ENCODE results near the gene MYCN.
"Not testable (repeated sequence)": the region's sequence is repeated elsewhere in the genome, so short reads cannot be mapped to it uniquely, and the experiment has no call there.

The MYCN gene

DNA sequence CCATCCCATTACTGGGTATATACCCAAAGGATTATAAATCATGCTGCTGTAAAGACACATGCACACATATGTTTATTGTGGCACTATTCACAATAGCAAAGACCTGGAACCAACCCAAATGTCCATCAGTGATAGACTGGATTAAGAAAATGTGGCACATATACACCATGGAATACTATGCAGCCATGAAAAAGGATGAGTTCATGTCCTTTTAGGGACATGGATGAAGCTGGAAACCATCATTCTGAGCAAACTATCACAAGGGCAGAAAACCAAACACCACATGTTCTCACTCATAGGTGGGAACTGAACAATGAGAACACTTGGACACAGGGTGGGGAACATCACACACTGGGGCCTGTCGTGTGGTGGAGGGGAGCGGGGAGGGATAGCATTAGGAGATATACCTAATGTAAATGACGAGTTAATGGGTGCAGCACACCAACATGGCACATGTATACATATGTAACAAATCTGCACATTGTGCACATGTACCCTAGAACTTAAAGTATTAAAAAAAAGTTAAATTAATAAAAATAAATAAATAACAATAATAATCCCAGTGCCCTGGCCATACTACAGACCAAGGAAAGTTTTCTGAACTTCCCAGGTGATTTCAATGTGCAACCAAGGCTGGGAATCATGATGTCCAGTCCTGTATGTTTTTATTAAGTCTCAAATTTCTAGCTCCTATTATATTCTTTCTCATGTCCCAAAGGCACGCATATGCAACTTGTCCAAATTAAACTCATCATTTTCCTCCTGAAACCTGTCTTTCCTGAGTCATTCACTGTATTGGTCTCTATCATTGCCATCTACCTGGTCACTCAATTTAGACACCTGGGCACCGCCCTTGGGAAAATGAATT, 23.0 kb downstream of the MYCN start:
- not testable (repeated sequence) for DNase-seq

DNA sequence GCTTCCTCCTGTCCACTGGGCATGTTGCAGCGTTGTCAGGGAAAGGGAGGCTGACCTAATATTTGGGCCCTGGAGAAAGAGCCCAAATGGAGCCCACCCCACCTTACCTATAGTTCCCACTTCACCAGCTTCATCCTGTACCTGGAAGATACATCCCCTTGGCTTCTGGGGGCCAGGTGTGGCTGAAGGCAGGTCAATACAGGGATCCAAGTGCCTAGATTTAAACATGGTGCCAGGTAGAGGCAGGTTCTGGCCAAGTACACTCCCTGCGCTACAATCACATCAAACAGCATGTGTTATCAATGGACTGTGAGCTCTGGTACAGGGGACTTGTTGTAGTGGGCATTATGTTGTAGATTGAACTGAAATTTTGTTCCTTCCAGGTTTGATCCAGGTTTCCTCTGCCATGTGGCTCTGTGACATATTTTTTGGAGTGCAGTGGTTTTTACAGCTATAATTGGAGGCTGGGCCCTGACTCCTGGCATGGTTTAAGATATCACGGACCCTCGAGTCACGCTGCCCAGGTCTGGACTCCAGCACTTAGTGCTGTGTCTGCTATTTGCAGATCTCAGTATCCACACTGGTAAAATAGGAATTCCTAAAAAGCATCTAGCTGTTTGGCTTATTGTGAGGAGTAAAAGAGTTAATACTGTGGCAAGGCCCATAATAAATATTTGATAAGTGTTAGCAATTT, 23.8 kb downstream of the MYCN start:
- DNase-seq: no peak

GRCh38 chr2:15964936-15965563, 24.7 kb downstream of the MYCN start:
- no peak for DNase-seq

- peak; percentile 41 for DNase-seq
These were observed 25.2 kb downstream of the MYCN start for GRCh38 chr2:15965564-15966019.

DNA sequence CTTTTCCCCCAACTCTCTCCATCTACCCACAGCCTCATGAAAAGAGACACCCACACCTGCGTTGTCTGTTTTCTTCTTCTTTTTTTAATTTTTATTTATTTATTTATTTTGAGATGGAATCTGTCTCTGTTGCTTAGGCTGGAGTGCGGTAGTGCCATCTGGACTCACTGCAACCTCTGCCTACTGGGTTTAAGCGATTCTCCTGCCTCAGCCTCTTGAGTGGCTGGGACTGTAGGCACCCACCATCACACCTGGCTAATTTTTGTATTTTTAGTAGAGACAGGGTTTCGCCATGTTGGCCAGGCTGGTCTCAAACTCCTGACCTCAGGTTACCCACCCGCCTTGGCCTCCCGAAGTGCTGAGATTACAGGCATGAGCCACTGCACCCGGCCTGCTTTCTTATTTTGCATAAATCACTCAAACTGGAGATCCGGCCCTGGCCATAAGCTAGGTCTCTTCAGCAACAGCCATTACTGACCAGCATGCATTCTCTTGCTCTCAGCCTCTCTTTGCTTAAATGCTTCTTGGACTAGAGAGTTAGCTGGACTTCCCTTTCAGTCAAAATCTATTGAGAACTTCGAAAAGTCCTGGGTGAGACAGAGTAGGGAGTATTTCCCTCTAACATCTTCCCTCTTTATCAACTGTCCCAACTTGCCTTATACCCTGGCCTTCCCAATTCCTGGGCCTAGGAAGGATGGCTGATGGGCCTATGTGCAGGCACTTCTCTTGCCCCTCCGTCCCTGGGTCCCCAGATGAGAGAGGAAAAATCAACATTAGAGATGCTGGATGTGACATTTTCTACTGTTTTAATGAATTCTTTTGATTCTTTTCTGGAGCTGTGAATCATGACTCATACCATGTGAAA, 27.3 kb downstream of the MYCN start:
- no peak for DNase-seq

DNA sequence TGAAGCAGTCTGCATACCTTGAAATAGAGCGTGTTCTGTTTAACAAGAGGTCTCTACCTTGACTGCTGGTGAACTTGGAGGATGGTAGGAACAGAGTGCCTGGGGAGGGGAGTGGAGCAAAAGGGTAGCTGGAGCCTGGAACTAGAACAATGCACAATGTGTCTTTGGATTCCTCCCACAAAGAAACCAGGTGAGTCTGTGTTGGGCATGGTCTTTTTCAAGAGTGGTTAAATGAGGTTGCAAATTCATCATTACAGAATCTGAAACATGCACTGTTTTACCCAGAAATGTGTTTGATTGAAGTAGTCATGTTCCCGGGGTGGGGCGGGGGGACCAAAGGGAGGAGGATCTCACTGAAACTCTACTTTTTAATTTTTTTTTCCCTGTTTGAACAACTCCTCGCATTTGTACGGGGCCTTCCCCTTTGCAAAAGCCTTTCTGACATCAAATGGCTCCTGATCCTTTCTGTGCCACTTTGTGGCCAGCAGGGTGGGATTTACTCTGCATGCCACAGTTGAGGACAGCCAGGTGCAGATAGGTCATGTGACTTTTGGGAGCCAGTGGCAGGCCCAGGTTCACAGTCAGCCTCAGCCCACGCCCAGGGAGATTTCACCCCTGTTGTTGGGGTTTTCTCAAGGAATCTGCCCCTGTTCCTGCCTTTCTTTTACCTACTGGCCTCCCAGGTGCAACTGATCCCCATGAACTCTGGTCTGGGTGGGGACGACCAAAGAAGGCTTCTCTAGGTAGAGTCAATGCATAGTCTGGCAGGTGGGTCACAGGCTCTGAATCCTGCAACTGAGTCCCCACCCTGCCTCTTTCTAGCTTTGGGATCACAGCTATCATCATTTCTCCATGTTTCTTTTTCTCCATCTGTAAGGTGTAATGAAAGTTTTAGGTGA, 28.2 kb downstream of the MYCN start:
- no peak for DNase-seq

DNA sequence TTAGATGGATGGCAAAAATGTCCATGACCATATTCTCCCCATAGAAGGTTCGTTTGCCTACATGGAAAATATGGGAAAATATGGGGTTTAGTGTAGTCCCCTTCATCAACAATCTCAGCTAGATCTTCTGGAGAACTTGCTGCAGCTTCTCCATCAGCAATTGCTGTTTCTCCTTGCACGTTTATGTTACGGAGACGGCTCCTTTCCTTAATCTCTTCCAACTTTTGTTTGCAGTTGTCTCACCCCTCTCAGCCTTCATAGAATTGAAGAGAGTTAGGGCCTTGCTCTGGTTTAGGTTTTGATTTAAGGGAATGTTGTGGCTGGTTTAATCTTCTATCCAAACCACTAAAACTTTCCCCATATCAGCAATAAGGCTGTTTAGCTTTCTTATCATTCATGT, 28.9 kb downstream of the MYCN start:
- DNase-seq: no peak

DNA sequence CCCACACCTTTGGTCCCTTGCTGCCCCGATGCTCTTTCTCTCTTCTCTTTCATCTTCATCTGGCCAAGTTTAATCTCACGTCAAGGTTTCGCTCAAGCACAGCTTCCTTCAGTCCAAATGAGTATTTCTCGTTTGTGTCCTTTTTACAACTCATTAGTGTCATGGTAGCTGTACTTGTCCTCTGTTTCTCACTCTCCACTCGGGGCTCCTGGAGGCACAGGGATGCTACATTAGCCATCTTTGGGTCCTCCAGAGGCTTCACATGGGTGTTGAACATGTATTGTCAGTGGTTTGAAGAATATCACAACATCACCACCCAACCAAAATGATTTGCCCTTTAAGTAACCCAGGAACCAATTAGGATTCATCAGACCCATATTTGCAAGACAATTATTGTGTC, 30.4 kb downstream of the MYCN start:
- no peak for DNase-seq

DNA sequence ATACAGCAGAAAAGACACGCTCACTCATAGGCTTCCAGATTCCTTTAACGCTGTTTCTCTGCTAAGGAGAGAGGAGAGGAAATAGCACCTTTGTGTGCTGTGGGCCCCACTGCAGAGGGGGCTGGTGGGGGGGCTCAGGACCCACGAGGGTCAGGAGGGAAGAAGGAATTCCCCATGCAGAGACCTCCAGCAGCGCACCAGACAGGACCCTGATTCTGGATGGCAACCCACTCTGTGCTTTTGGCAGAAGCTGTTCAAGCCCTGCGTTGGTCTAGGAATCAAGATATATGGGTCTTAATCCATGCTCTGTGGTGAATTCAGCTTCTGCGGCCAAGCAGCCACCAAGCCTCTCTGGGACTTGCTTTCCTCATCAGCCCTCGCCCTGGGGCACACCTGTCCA, 31.0 kb downstream of the MYCN start:
- no peak for DNase-seq

DNA sequence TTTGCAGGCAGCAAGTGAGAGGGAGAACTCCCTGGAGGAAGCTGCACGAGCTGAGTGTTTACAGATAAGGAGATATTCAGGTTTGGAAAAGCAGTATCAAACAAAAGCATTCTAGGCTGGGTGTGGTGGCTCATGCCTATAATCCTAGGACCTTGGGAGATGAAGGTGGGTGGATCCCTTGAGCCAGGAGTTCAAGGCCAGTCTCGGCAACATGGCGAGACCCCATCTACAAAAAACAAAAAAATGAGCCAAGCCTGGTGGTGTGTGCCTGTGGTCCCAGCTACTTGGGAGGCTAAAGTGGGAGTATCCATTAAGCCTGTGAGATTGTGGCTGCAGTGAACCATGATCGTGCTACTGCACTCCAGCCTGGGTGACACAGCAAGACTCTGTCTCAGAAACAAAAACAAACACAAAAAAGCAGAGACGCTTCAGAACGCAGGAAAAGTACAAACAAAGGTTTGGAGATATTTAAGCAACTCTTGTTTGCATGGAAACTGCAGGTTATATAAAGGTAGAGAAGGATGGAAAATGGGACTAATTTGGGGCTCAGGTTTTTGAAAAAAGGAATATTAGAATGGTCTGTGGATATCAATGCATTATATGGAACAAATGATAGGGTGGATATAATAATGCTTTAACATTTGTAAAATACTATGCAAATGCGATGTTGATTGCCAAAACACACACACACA, 31.6 kb downstream of the MYCN start:
- no peak for DNase-seq

DNA sequence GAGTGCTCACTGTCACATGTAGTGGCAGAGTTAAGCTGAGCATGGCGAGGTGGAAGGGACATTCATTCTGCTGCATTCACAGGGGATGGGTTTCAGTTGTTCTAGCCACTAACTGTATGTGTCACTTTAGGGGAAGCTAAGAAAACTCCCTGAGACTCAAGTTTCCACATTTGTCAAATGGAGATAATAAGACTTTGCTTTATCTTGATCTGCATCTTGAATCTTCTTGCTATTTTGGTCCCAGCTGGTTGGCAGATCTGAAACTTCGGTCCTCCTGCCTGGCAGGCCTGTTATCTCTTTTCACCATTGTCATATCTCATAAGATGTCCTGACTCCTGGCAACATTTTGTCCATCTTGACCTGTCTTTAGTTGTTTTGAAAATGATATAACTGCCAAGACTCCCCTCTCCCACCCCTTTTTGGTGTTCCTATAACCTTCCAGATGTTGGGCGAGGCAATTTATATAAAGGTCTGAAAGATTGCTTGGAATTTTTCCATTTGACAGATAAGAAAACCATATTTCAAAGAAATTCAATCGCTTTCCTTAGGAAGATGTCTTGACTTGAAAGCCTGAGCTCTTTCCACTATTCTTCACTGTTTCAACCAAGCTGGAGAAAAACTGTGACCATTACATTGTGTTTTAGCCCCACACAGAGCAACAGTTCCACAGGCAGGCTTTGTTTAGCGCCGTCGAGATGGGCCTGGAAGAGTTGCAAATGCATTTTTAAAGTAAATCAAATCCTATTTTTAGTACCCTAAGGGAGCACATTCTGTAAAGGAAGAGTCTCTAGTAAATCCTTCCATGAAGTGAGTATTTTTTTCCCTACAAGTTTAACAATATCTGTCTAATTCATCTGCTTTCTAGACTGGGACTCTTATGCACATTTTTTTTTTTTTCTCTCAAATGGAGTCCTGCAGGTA, 33.4 kb downstream of the MYCN start:
- DNase-seq: no peak

DNA sequence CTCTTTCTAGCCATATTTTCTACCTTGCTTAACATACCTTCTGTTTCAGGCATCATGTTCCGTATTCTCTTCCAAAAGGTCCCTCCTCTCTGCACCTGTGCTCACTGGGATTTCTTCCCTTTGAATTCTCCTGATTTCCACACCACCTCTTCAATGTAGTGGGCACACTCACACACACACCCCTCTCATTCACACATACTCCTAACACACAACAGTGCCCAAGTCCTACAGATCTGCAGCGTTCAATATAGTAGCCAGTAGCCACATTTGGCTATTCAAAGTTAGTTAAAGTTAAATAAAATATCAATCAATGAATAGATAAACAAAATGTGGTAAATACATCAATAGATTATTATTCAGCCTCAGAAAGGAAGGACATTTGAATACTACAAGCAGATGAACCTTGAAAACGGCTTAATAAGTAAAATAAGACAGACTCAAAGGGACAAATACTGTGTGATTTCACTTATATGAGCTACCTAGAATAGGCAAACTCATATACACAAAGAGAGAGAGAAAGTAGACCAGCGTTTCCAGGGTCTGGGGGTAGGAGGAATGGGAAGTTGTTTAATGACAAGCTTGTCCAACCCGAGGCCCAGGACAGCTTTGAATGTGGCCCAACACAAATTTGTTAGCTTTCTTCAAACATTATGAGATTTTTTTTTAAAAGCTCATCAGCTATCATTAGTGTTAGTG, 34.4 kb downstream of the MYCN start:
- DNase-seq: no peak

- DNase-seq: no peak
These were observed 34.9 kb downstream of the MYCN start for GRCh38 chr2:15975261-15975600.

DNA sequence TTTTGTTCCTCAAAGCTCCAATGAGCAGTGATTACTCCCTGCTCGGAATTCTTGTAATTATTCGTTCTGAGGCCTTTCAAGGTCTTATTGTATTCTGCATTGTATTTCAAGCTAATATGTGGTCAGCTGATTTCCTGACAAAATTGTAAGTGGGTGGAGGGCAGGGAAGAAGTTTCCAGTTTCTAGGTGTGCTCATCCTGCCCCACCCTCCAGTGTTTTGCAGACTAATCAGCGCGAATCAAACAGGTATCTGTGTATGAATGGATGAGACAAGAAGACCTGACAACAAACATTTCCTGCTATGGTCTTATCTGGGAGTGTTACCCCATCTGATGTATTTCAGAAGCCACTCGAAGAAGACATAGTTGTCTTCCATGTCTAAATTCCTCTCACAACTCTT, 35.3 kb downstream of the MYCN start:
- DNase-seq: no peak

- no peak for DNase-seq
These were observed 36.0 kb downstream of the MYCN start for GRCh38 chr2:15976354-15976753.

GRCh38 chr2:15979051-15979758, 38.9 kb downstream of the MYCN start:
- DNase-seq: no peak

- no peak for DNase-seq
These were observed 39.6 kb downstream of the MYCN start for GRCh38 chr2:15979759-15980604.

DNA sequence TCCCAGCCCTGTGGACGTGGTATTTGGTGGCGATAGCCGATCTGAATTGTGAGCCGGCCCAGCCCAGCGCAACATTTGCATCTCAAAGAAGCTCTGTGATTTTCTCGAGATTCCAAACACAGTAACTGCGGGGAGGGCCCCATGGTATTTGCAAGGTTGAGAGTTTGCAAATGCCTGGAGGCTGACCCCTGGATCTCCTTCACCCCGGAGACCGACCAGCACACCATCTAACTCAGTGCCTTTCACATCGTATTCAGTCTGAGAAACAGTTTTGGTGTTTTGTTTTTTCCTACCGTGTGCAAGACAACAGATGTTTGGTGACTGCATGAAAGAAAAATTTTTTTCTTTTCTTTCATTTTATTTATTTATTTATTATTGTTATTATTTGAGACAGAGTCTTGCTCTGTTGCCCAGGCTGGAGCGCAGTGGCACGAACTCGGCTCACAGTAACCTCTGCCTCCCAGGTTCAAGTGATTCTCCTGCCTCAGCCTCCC, 40.3 kb downstream of the MYCN start:
- DNase-seq: no peak
